ENCODE results near the gene KYAT1. TPM values are rescaled to one million over a fixed set of nuclear protein-coding genes. Genes with fewer than 3 reads are reported as not detected.

KYAT1 gene
- total RNA-seq, 1 experiment from 2014 or later: 14.6 TPM

- Histone ChIP-seq H2AFZ (ENCODE audit: low read length) (peak overlapping the region; percentile 96), H2BK12ac (ENCODE audit: insufficient read length, low read depth, low read length) (no peak overlapping the region), H2BK5ac (ENCODE audit: insufficient read length, low read length) (no peak overlapping the region), H3K18ac (ENCODE audit: insufficient read length, low read depth, low read length) (peak overlapping the region; percentile 51), H2BK15ac (ENCODE audit: low read depth, low read length) (no peak overlapping the region), H2AK5ac (ENCODE audit: insufficient read length, low read length) (no peak overlapping the region), H3K23ac (ENCODE audit: insufficient read length, low read depth, low read length) (no peak overlapping the region), H3K27me3 (ENCODE audit: insufficient read depth, low read length) (no peaks in the 10 kb centered on the region), H3K79me1 (ENCODE audit: insufficient read depth, low read depth, low read length, poor library complexity, severe bottlenecking) (no peaks in the 10 kb centered on the region), H3K27ac (ENCODE audit: insufficient read length, low read depth, low read length) (no peak overlapping the region), H4K8ac (replicated peaks; ENCODE audit: insufficient read length, low read depth, low read length) (no peak overlapping the region), H3T11ph (ENCODE audit: low read length) (no peak overlapping the region), H3K79me2 (ENCODE audit: insufficient read depth, low read length) (no peaks in the 10 kb centered on the region), H3K9ac (ENCODE audit: extremely low read depth, insufficient read length, low read length) (no peak overlapping the region), H3K9me3 (ENCODE audit: control insufficient read depth, low read depth, low read length) (no peaks in the 10 kb centered on the region), H4K20me1 (ENCODE audit: control insufficient read depth, insufficient read depth, insufficient read length) (peaks cover 3% of the 10 kb centered on the region), H3K23me2 (ENCODE audit: insufficient read length, low read depth, low read length, poor library complexity, severe bottlenecking) (no peaks in the 10 kb centered on the region), H4K91ac (ENCODE audit: insufficient read length, low read depth, low read length) (no peak overlapping the region), H3K4me1 (ENCODE audit: insufficient read depth, low read length) (no peaks in the 10 kb centered on the region; the same call in 1 of the 2 replicates), H2BK120ac (ENCODE audit: low read depth, low read length, poor library complexity, severe bottlenecking) (no peak overlapping the region), H2BK20ac (ENCODE audit: low read depth, low read length, poor library complexity, severe bottlenecking) (no peak overlapping the region), H3K4me2 (ENCODE audit: insufficient read depth, insufficient read length, low read length) (peak overlapping the region; percentile 59), H4K5ac (ENCODE audit: insufficient read length, low read depth, low read length) (no peak overlapping the region), H3K14ac (ENCODE audit: insufficient read depth, low read length) (peak overlapping the region; percentile 57; the same call in 1 of the 2 replicates), H3K56ac (ENCODE audit: insufficient read length, low read depth, low read length) (no peak overlapping the region), H3K4ac (ENCODE audit: low read depth, low read length) (no peak overlapping the region)
- H3K4me3 Mint-ChIP-seq: peak overlapping the region; percentile 79 to 81
- DNase-seq: peak; percentile 85
- peaks cover 8 to 19% (median 15%) of the 10 kb centered on the region in 3 experiments; a peak in 6 of 7 replicates for H3K36me3 Mint-ChIP-seq (ENCODE audit: insufficient read depth in 1 of 3, low read depth in 3 of 3)
- no peaks in the 10 kb centered on the region; the same call in 1 of the 2 replicates for H3K27me3 Mint-ChIP-seq (ENCODE audit: low read depth)
- H3K9me3 Mint-ChIP-seq: no peaks in the 10 kb centered on the region
- H3K27ac Mint-ChIP-seq: peak overlapping the region; percentile 88 to 98 (median 97)
- no peak for TF ChIP-seq CTCF (conservative IDR thresholded peaks at IDR 0.05)
- peaks cover 16 to 17% of the 10 kb centered on the region in 2 experiments for H3K4me1 Mint-ChIP-seq
- WGBS (ENCODE audit: extremely low coverage, insufficient read length, low lambda C conversion rate): no CpG with 5 or more reads among the region's 32 CpGs
Observed at GRCh38 chr9:128921881-128922763, 40.4 kb upstream of the KYAT1 start.
